Measurements from ENCODE around the gene MTA3.

MTA3 gene

DNA sequence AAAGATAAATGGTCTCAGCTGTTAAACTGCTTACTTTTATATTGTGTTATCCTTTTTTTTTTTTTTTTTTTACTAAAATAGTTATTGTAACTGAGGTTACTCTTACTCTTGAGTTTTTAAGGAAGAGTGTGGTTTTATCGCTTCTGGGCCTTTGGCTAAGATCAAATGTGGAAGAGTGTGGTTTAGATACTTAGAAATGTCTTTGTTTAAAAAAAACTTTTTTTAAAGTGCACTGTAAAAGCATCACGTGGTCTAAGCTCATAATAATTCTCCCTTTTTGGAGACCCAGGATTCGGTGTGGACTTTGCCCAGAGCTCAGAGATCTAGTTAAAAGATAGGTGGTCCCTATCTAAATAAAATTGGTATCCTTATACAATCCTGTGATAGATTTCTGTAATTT is 207.4 kb downstream of the MTA3 start:
- no peaks in the 10 kb centered on the region for H3K36me3 ChIP-seq (ENCODE audit: insufficient read depth, low read length)
- H3K9ac ChIP-seq (ENCODE audit: low read depth, low read length, poor library complexity, severe bottlenecking), result no peak overlapping the region
- no peaks in the 10 kb centered on the region for H3K79me2 ChIP-seq (ENCODE audit: insufficient read depth, low read length)
- no peak overlapping the region for H3K4me3 ChIP-seq (ENCODE audit: low read length, poor library complexity, severe bottlenecking)
- peaks cover 3% of the 10 kb centered on the region for H3K4me1 ChIP-seq (ENCODE audit: insufficient read depth, low read length, poor library complexity, severe bottlenecking)
- H2AFZ ChIP-seq (ENCODE audit: low read length), result no peak overlapping the region
- 0 out of 2 replicates have a peak, but pooled peaks cover 4% of the 10 kb centered on the region for H3F3A ChIP-seq (ENCODE audit: low read depth)
- H3K9me3 ChIP-seq (ENCODE audit: insufficient read depth, low read depth, low read length), result peaks cover 8% of the 10 kb centered on the region; the same call in 1 of the 2 replicates
- no peak overlapping the region for H3K4me2 ChIP-seq (ENCODE audit: low read depth, low read length, poor library complexity, severe bottlenecking)
- no peaks in the 10 kb centered on the region for H4K20me1 ChIP-seq (ENCODE audit: insufficient read depth, low read length, poor library complexity, severe bottlenecking)
- H3K9me2 ChIP-seq (replicated peaks; ENCODE audit: low read depth, low read length), result no peaks in the 10 kb centered on the region
- no peak for TF ChIP-seq EZH2phosphoT487 (IDR thresholded peaks at IDR 0.05; ENCODE audit: borderline replicate concordance)
- TF ChIP-seq, protein P1, sequence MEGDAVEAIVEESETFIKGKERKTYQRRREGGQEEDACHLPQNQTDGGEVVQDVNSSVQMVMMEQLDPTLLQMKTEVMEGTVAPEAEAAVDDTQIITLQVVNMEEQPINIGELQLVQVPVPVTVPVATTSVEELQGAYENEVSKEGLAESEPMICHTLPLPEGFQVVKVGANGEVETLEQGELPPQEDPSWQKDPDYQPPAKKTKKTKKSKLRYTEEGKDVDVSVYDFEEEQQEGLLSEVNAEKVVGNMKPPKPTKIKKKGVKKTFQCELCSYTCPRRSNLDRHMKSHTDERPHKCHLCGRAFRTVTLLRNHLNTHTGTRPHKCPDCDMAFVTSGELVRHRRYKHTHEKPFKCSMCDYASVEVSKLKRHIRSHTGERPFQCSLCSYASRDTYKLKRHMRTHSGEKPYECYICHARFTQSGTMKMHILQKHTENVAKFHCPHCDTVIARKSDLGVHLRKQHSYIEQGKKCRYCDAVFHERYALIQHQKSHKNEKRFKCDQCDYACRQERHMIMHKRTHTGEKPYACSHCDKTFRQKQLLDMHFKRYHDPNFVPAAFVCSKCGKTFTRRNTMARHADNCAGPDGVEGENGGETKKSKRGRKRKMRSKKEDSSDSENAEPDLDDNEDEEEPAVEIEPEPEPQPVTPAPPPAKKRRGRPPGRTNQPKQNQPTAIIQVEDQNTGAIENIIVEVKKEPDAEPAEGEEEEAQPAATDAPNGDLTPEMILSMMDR (conservative IDR thresholded peaks at IDR 0.05; ENCODE audit: low read length), result no peak
- H3K27me3 ChIP-seq (ENCODE audit: insufficient read depth, low read length, poor library complexity, severe bottlenecking), result no peaks in the 10 kb centered on the region

DNA sequence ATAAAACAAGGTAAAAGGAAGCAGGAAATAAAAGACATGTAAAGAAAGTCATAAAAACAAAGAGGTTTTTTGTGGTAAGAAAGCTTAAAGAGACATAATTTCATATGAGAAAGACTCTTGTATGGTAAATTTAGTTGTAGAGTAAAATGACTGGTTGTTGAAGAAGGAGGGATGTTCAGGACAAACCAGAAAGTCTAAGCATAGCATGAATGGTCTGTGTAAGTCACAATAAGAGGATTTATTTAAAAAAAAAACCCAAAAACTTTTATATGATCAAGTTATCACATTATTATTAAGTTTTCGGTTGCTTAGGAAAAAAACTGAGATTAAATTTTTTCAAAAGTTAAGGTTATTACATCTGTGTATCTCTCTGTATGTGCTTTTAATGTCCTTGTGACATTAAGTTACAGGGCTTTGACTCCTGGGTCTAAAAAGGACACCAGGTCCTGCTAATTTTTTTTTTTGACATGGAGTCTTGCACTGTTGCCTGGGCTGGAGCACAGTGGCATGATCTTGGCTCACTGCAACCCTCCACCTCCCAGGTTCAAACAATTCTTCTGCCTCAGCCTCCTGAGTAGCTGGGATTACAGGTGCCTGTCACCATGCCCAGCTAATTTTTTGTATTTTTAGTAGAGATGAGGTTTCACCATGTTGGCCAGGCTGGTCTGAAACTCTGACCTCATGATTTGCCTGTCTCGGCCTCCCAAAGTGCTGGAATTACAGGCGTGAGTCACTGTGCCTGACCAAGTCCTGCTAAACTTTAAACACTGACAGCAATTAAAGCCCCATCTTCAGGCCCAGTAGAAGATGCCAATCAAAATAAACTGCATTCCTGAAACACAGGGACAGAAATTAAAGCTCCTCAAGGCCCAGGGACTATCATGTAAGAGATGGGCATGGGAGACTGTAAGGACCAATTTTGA is 209.7 kb downstream of the MTA3 start:
- no peaks in the 10 kb centered on the region for H3K27me3 ChIP-seq (ENCODE audit: insufficient read depth, low read length, poor library complexity, severe bottlenecking)
- H3K36me3 ChIP-seq (ENCODE audit: insufficient read depth, low read length), result no peaks in the 10 kb centered on the region
- no peak for TF ChIP-seq EZH2phosphoT487 (IDR thresholded peaks at IDR 0.05; ENCODE audit: borderline replicate concordance)
- TF ChIP-seq, protein P1 (conservative IDR thresholded peaks at IDR 0.05; ENCODE audit: low read length), result no peak
- no peak overlapping the region for H2AFZ ChIP-seq (ENCODE audit: low read length)
- no peaks in the 10 kb centered on the region for H3K79me2 ChIP-seq (ENCODE audit: insufficient read depth, low read length)
- H3K9ac ChIP-seq (ENCODE audit: low read depth, low read length, poor library complexity, severe bottlenecking), result no peak overlapping the region
- 0 out of 2 replicates have a peak, but pooled peaks cover 4% of the 10 kb centered on the region for H3F3A ChIP-seq (ENCODE audit: low read depth)
- H3K4me2 ChIP-seq (ENCODE audit: low read depth, low read length, poor library complexity, severe bottlenecking), result no peak overlapping the region
- H3K4me3 ChIP-seq (ENCODE audit: low read length, poor library complexity, severe bottlenecking), result no peak overlapping the region
- peaks cover 3% of the 10 kb centered on the region for H3K4me1 ChIP-seq (ENCODE audit: insufficient read depth, low read length, poor library complexity, severe bottlenecking)
- no peaks in the 10 kb centered on the region for H3K9me2 ChIP-seq (replicated peaks; ENCODE audit: low read depth, low read length)
- no peaks in the 10 kb centered on the region for H4K20me1 ChIP-seq (ENCODE audit: insufficient read depth, low read length, poor library complexity, severe bottlenecking)
- peaks cover 8% of the 10 kb centered on the region; the same call in 1 of the 2 replicates for H3K9me3 ChIP-seq (ENCODE audit: insufficient read depth, low read depth, low read length)

DNA sequence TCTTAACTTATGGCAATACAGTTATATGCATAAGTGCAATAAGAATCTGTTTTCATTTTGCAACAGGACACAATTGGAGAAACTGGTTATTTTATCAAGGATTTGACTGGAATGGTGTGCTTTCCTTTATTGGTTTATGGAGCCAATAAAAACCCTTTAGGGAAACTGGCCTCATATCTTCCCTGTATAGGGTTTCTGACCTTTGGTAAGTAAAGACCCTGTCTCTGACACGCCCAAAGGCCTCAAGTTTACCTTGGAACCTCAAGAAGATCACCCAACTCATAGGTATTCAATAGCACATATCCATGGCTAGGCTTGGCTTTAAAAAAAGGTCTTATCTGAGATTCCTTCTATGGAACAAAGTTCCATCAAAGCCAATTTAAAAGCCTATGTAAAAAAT is 212.7 kb downstream of the MTA3 start:
- no peaks in the 10 kb centered on the region for H3K9me2 ChIP-seq (replicated peaks; ENCODE audit: low read depth, low read length)
- H3K79me2 ChIP-seq (ENCODE audit: insufficient read depth, low read length), result no peaks in the 10 kb centered on the region
- H3K9me3 ChIP-seq (ENCODE audit: insufficient read depth, low read depth, low read length), result peaks cover 8% of the 10 kb centered on the region; the same call in 1 of the 2 replicates
- H4K20me1 ChIP-seq (ENCODE audit: insufficient read depth, low read length, poor library complexity, severe bottlenecking), result no peaks in the 10 kb centered on the region
- TF ChIP-seq EZH2phosphoT487 (IDR thresholded peaks at IDR 0.05; ENCODE audit: borderline replicate concordance), result no peak
- TF ChIP-seq, protein P1 (conservative IDR thresholded peaks at IDR 0.05; ENCODE audit: low read length), result no peak
- no peaks in the 10 kb centered on the region for H3K4me1 ChIP-seq (ENCODE audit: insufficient read depth, low read length, poor library complexity, severe bottlenecking)
- H2AFZ ChIP-seq (ENCODE audit: low read length), result no peak overlapping the region
- H3K27me3 ChIP-seq (ENCODE audit: insufficient read depth, low read length, poor library complexity, severe bottlenecking), result no peaks in the 10 kb centered on the region
- no peaks in the 10 kb centered on the region for H3F3A ChIP-seq (ENCODE audit: low read depth)
- H3K9ac ChIP-seq (ENCODE audit: low read depth, low read length, poor library complexity, severe bottlenecking), result no peak overlapping the region
- H3K36me3 ChIP-seq (ENCODE audit: insufficient read depth, low read length), result no peaks in the 10 kb centered on the region
- no peak overlapping the region for H3K4me2 ChIP-seq (ENCODE audit: low read depth, low read length, poor library complexity, severe bottlenecking)
- no peak overlapping the region for H3K4me3 ChIP-seq (ENCODE audit: low read length, poor library complexity, severe bottlenecking)

All from Loucy (cell line).